C4-2B (cell line): Measurements from ENCODE around the gene ORMDL2.

Source experiments
- ZFX ChIP-seq: fragments of 450-650 bp; IDR thresholded peaks from 2 replicates; pipeline ENCODE4 v1.6.1; 2017
- TF ChIP-seq, protein P1 (sequence below): fragments of 450-650 bp; conservative IDR thresholded peaks from 2 replicates; pipeline ENCODE4 v1.5.1; 2017; ENCODE audit warnings: mild to moderate bottlenecking

DNA sequence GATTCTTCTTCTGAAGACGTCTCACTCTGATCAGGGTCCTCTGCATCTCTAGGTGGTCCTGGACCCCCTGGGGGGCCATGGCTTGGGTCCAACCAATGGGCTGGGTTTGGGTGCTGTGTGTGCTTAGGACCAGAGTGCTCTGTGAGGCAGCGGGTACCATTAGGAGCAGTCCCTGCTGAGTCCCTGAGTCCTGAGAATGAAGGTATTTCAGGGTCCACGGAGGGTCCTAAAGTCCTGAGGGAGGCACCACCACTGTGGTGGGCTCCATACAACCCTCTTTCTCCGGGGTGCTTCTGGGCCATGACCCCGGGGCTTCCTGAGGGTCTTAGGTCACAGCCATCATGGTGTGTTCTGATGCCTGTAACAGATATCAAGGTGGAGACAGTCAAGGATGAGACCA lies 10.5 kb downstream of the ORMDL2 start:
- TF ChIP-seq, protein P1, sequence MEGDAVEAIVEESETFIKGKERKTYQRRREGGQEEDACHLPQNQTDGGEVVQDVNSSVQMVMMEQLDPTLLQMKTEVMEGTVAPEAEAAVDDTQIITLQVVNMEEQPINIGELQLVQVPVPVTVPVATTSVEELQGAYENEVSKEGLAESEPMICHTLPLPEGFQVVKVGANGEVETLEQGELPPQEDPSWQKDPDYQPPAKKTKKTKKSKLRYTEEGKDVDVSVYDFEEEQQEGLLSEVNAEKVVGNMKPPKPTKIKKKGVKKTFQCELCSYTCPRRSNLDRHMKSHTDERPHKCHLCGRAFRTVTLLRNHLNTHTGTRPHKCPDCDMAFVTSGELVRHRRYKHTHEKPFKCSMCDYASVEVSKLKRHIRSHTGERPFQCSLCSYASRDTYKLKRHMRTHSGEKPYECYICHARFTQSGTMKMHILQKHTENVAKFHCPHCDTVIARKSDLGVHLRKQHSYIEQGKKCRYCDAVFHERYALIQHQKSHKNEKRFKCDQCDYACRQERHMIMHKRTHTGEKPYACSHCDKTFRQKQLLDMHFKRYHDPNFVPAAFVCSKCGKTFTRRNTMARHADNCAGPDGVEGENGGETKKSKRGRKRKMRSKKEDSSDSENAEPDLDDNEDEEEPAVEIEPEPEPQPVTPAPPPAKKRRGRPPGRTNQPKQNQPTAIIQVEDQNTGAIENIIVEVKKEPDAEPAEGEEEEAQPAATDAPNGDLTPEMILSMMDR, result no peak
- no peak for TF ChIP-seq ZFX
